Measurements from ENCODE around the gene NHS.

- TF ChIP-seq CTCF (IDR thresholded peaks at IDR 0.05) (no peak), POLR2AphosphoS5 (IDR thresholded peaks at IDR 0.05) (no peak), POLR2A (IDR thresholded peaks at IDR 0.05) (no peak)
Observed at GRCh38 chrX:17553469-17553868, 178.5 kb downstream of the NHS start.
